NT2/D1 (cell line): Measurements from ENCODE around the gene PRKG1.

ENCODE experiments used
- YY1 ChIP-seq: IDR thresholded peaks from 2 replicates; pipeline ENCODE4 v1.6.1; 2011; ENCODE audit not compliant: insufficient read length, insufficient read depth
- ZNF274 ChIP-seq: IDR thresholded peaks from 2 replicates; pipeline ENCODE4 v1.6.1; 2011; ENCODE audit warnings: mild to moderate bottlenecking, low read depth, low read length

DNA sequence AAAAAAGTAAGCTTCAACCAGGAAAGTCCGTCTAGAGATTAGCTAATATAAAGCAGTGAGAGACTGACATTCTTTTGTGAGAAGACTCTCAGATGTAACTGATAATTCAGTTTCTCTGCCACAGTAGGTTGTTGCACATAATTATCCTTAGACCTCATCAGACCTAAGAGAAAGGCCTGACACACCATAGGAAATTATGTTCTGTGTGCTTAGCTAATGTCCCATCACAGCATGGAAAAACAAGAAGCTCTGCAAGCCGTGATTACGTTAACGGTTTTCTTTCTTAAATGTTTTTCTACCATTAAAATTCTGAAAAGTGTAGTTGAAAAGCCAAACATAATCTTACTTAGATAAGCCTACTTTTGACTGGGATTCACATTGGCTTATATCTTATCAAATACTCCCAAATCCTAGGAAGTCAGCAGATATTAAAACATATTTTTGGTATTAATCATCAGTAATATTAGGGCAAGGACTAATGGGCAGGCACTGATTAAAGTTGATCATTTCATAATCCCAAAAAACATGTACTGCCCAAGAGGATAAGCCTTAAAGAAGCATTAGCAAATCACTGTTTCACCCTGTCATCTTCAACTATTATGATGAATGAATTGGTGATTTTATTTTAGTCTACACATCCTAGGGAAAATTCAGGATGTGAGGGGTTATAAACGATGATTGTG, 619.9 kb downstream of the PRKG1 start:
- TF ChIP-seq YY1 (no peak), ZNF274 (no peak)
